Activated CD4-positive, alpha-beta T cell treated with anti-CD3 and anti-CD28 coated beads for 36 hours (primary cell): ENCODE results near the gene NECTIN4. TPM values are rescaled to one million over a fixed set of nuclear protein-coding genes. Genes with fewer than 3 reads are reported as not detected.
A peak's percentile ranks its signal among the peaks of the same experiment; 100 is the strongest.

Experiments used
- ATAC-seq: fragments of 200-7000 bp; cut with Tn5 transposase; one replicate; pipeline ENCODE4 v1.10.0; 2021; ENCODE audit warnings: mild to moderate bottlenecking, moderate library complexity
- CTCF ChIA-PET: fragments of 350-600 bp; sonication (Branson Sonifier 250); formaldehyde crosslinking; loops from one replicate; lab custom pipeline; 2021; ENCODE audit warnings: antibody characterized with exemption; lab: Charles Lee
- POLR2A ChIA-PET: fragments of 350-600 bp; sonication (Branson Sonifier 250); formaldehyde crosslinking; loops from one replicate; lab custom pipeline; 2021; ENCODE audit warnings: antibody characterized with exemption, inconsistent platforms; lab: Charles Lee
- DNase-seq: peaks from one replicate; pipeline ENCODE4 v3.0.0-alpha.2; 2020
- H3K27ac Mint-ChIP-seq: one replicate; pipeline ENCODE4 v1.8.0; 2021; ENCODE audit warnings: mixed read lengths
- H3K27me3 Mint-ChIP-seq: one replicate; pipeline ENCODE4 v1.8.0; 2021; ENCODE audit warnings: mixed read lengths
- H3K36me3 Mint-ChIP-seq: one replicate; pipeline ENCODE4 v1.8.0; 2021; ENCODE audit warnings: low read depth, mixed read lengths
- H3K4me1 Mint-ChIP-seq: one replicate; pipeline ENCODE4 v1.8.0; 2021; ENCODE audit warnings: mixed read lengths
- H3K4me3 Mint-ChIP-seq: one replicate; pipeline ENCODE4 v1.8.0; 2021; ENCODE audit warnings: mild to moderate bottlenecking, moderate library complexity, mixed read lengths
- H3K9me3 Mint-ChIP-seq: one replicate; pipeline ENCODE4 v1.8.0; 2021; ENCODE audit warnings: low read depth, mixed read lengths
- intact Hi-C, 2 experiments: fragments of 100-400 bp; cut with DNase I in 1 of 2; cut with micrococcal nuclease in 1 of 2; formaldehyde crosslinking; loops; one replicate each; pipeline versions ENCODE4 v1.14.2 to v1.15.1; 2022 to 2024; cut with DNase I, micrococcal nuclease
- total RNA-seq, 2 experiments: library from RNA; stranded (reverse); gene quantifications; one replicate each; pipeline ENCODE4 v1.2.3, GENCODE V29; 2021

The NECTIN4 gene
- total RNA-seq, 2 experiments from 2014 or later, result not detected

DNA sequence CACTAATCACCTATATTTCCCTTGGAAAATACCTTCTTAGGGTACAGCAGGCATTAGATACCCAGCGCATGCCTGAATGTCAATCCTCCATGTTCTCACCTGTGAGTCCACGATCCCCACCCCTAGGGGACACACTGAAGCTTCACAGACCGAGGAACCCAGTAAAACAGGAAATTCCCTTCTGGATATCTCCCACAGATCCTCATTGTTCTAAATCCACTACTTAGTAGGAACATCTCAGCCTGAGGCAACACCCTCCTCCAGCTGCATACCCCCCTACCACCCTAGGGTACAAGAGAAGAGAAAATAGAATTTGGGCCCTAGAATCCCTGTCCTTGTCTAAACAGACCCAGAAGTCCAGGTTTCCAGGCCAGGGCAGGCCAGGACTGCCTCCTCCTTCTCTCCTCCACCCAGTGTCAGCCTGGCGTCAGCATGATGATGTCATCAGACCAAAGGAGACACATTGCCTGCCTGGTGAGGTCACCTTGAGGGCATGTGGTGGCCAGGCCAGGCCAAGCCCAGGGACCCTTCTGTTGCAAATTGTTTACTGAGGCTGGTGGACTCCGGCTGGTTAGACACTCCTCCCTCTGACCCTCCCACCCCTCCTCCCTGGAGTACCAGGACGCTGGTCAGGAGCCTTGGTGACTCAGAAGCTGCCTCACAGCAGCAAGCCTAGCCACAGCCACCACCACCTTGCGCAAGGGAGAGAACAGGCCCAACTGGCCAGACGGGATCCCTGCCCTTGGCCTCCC lies 6.2 kb downstream of the NECTIN4 start:
- no peaks in the 10 kb centered on the region for H3K36me3 Mint-ChIP-seq
- DNase-seq (no peak), ATAC-seq (peak; percentile 67)
- H3K9me3 Mint-ChIP-seq, result no peaks in the 10 kb centered on the region
- H3K4me1 Mint-ChIP-seq, result no peaks in the 10 kb centered on the region
- CTCF ChIA-PET, result interaction anchor here (1.5 to 2.8 kb wide), 2 partner anchors 13 to 14 kb away, joined by 3 to 13 read pairs; partner anchors contain the start of genes ARHGAP30 and KLHDC9
- intact Hi-C loops, result no loop called here
- POLR2A ChIA-PET, result no interaction called here
- no peak overlapping the region for H3K27ac Mint-ChIP-seq
- H3K4me3 Mint-ChIP-seq, result no peak overlapping the region
- H3K27me3 Mint-ChIP-seq, result peaks cover 2% of the 10 kb centered on the region

DNA sequence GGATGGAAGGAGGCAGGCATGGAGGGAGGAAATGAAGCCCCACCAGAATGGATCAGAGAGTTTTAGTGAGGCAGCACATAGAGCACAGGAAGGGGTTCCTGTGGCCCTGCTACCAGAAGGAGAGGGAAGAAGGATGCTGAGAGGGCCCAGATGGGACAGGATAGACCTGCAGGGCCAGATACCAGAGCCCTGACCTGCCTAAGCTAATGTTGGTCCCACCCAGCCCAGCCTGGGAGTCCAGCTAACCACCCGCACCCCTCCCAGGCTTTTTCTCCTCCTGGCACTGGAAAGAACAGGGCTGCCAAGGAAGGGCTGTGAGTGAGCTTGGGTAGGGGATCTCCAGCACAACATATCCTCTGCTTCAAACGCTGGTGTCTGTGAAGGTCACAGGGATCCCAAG lies 6.9 kb downstream of the NECTIN4 start:
- H3K27ac Mint-ChIP-seq, result no peak overlapping the region
- no peak overlapping the region for H3K4me3 Mint-ChIP-seq
- no peaks in the 10 kb centered on the region for H3K4me1 Mint-ChIP-seq
- DNase-seq, result no peak
- no peaks in the 10 kb centered on the region for H3K9me3 Mint-ChIP-seq
- H3K36me3 Mint-ChIP-seq, result no peaks in the 10 kb centered on the region
- no peak for ATAC-seq
- ChIA-PET CTCF (interaction anchor here (0.7 to 2.8 kb wide), 3 partner anchors 13 to 245 kb away, joined by 3 to 13 read pairs (median 4); partner anchors contain the start of genes ARHGAP30 and KLHDC9), POLR2A (no interaction called here)
- H3K27me3 Mint-ChIP-seq, result peaks cover 2% of the 10 kb centered on the region
- intact Hi-C loops, result no loop called here

DNA sequence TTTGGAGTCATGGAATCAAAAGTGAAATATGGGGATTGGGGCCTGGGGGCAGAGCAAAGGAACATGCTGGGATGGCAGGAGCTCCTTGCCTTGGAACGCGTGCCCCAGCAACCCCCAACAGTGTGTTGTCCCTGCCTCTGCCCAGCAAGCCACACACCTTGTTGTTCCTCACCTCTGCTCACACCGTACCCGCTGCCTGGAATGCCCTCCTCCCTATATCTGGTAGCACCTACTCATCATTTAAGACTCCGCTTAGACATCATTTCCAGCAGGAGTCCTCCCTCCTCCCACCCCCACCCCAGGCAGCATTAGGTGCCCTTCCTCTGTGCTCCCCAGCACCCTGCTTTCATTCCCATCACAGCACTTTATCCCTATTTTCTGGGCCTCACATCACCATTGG lies 7.8 kb downstream of the NECTIN4 start:
- peaks cover 2% of the 10 kb centered on the region for H3K27me3 Mint-ChIP-seq
- no peak overlapping the region for H3K4me3 Mint-ChIP-seq
- ATAC-seq (no peak), DNase-seq (no peak)
- H3K36me3 Mint-ChIP-seq, result no peaks in the 10 kb centered on the region
- ChIA-PET POLR2A (no interaction called here), CTCF (interaction anchor here (0.6 to 3.7 kb wide), 3 partner anchors 13 to 53 kb away, joined by 3 to 21 read pairs (median 3); partner anchors contain the start of gene KLHDC9)
- no peaks in the 10 kb centered on the region for H3K9me3 Mint-ChIP-seq
- H3K27ac Mint-ChIP-seq, result peak overlapping the region; percentile 1
- no peaks in the 10 kb centered on the region for H3K4me1 Mint-ChIP-seq
- intact Hi-C loops, result no loop called here

DNA sequence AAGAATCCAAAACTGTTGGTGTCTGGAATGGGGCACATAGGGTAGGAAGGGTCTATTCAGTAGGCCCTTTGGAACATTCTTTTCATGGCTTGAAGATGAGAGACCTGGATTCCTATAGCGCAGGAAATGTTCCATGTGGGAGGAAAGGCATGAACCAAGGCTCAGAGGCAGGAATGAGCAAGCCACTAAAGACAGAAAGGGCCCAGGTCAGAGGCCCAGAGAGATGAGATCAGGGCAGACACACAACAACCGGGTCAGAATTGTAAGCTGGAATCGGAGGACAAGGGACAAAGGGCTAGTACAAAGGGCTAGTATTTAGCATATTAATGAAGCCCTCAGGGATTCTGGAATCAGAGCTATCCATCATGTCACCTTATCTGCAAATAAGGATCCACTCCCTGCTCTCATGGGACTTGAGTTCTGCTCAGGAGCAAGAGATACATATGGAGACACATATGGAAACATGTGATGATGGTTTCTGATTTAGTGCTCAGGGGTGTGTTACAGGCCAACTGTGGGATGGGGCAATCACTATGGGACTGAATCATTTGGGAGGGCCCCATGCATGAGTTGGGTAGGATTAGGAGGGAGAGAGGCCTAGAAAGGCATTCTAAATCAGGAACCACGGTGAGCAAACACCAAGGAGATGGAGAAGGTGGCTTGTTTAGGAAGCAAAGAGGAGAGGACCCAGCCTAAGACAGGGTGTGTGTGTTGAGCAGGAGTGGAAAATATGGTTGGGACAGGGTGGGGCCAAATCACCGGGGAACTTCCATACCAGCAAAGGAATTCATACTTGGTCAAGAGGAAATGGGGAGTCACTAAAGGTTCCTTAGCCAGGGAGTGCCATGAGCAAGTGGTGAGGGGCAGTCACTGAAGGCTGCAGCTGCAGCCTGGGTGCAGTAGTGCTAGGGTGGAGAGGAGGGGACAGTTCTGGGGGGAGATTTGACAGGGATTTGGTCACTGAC lies 8.6 kb downstream of the NECTIN4 start:
- no peaks in the 10 kb centered on the region for H3K36me3 Mint-ChIP-seq
- CTCF ChIA-PET, result interaction anchor here (0.5 to 3.7 kb wide), 5 partner anchors 9 to 244 kb away, joined by 3 to 21 read pairs (median 3); partner anchors contain the start of gene KLHDC9
- intact Hi-C loops, result no loop called here
- ATAC-seq (peak; percentile 47), DNase-seq (no peak)
- no peaks in the 10 kb centered on the region for H3K9me3 Mint-ChIP-seq
- H3K27me3 Mint-ChIP-seq, result peaks cover 2% of the 10 kb centered on the region
- POLR2A ChIA-PET, result no interaction called here
- peak overlapping the region; percentile 1 for H3K27ac Mint-ChIP-seq
- H3K4me1 Mint-ChIP-seq, result no peaks in the 10 kb centered on the region
- H3K4me3 Mint-ChIP-seq, result no peak overlapping the region

DNA sequence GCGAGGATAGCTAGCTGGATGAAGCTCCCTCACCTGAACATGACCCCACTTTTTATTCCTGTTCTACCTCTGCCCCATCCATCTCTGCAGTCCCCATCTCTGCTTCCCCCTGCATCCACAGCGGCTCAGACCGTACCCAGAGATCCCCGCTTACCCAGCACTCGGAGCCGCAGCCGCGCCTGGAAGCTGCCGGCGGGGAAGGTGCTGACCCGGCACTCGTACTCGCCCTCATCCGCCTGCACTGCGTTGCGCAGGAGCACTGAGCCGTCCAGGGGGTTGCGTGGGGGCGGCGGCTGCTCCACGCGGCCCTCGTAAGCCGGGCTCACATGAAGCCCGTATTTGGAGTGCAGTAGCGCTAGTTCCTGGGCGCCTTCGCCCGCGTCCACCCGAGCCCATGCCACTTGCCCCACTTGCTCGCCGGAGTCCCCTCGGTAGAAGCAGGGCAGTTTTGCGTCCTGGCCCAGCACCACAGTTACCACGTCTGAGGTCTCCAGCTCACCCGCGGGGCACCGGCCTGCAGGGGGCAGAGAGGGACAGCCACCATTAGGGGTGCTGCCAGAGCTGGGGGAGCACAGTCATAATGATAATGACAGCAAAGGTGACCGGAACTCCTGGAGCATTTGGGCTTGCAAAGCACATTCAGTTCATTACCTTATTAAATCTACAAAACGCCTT lies 9.8 kb downstream of the NECTIN4 start:
- intact Hi-C loops, result no loop called here
- ChIA-PET CTCF (interaction anchor here (0.9 to 3.7 kb wide), 3 partner anchors 10 to 33 kb away, joined by 3 to 21 read pairs (median 4); partner anchors contain the start of genes ARHGAP30, KLHDC9 and USF1), POLR2A (interaction anchor here (0.6 kb wide), 1 partner anchor 64 kb away, joined by 4 read pairs; no protein-coding TSS in a partner anchor)
- H3K9me3 Mint-ChIP-seq, result no peaks in the 10 kb centered on the region
- DNase-seq (no peak), ATAC-seq (no peak)
- no peak overlapping the region for H3K27ac Mint-ChIP-seq
- H3K4me3 Mint-ChIP-seq, result no peak overlapping the region
- no peaks in the 10 kb centered on the region for H3K36me3 Mint-ChIP-seq
- H3K4me1 Mint-ChIP-seq, result no peaks in the 10 kb centered on the region
- H3K27me3 Mint-ChIP-seq, result peaks cover 2% of the 10 kb centered on the region

DNA sequence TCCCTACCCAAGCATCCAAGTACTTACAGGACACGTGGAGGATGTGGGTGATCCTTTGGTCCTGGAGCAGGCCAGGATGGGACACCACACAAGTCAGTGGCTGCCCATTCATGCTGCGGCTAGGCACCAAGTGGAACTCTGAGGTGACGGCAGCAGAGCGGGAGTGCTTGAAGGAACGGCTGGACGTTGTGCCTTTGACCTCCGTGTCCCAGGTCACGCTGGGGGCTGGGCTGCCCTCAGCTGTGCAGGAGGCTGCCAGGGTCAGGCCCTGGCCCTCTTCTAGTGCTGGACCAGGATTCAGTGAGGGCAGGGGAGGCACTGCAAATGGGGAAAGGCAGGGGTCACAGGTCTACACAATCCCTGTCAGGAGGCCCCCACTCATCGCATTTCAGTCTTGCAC lies 11.9 kb downstream of the NECTIN4 start:
- no peak overlapping the region for H3K27ac Mint-ChIP-seq
- intact Hi-C loops, result no loop called here
- H3K9me3 Mint-ChIP-seq, result no peaks in the 10 kb centered on the region
- no peak overlapping the region for H3K4me3 Mint-ChIP-seq
- H3K4me1 Mint-ChIP-seq, result no peaks in the 10 kb centered on the region
- no peaks in the 10 kb centered on the region for H3K36me3 Mint-ChIP-seq
- no peak for ATAC-seq
- POLR2A ChIA-PET, result no interaction called here
- peaks cover 2% of the 10 kb centered on the region for H3K27me3 Mint-ChIP-seq
- CTCF ChIA-PET, result no interaction called here
- no peak for DNase-seq

DNA sequence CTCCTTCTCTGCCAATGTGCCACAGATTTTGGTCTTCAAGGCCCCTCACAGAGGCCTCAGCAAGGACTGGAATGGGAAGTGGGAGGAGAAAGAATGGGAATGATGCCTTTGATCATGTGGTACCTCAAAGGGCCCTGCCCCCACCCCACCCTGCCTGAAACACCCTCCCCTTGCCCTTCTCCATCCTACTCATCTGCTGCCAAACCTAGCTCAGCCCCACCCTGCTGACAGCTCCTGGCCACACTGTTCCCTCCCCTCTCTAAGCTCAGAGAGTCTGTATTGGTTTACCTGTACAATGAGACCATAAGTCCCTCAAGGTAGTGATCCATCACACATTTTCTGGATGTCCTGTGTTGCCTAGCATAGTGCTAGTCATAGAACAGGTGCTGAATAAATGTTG lies 12.9 kb downstream of the NECTIN4 start:
- Mint-ChIP-seq H3K4me1 (peaks cover 7% of the 10 kb centered on the region), H3K27me3 (peaks cover 2% of the 10 kb centered on the region), H3K4me3 (no peak overlapping the region), H3K27ac (no peak overlapping the region), H3K36me3 (no peaks in the 10 kb centered on the region), H3K9me3 (no peaks in the 10 kb centered on the region)
- ATAC-seq, result no peak
- intact Hi-C loops, result no loop called here
- POLR2A ChIA-PET, result interaction anchor here (0.6 kb wide), 1 partner anchor 21 kb away, joined by 3 read pairs; no protein-coding TSS in a partner anchor
- DNase-seq, result no peak
- CTCF ChIA-PET, result interaction anchor here (1.0 kb wide), 2 partner anchors 20 to 23 kb away, joined by 3 to 4 read pairs; no protein-coding TSS in a partner anchor

DNA sequence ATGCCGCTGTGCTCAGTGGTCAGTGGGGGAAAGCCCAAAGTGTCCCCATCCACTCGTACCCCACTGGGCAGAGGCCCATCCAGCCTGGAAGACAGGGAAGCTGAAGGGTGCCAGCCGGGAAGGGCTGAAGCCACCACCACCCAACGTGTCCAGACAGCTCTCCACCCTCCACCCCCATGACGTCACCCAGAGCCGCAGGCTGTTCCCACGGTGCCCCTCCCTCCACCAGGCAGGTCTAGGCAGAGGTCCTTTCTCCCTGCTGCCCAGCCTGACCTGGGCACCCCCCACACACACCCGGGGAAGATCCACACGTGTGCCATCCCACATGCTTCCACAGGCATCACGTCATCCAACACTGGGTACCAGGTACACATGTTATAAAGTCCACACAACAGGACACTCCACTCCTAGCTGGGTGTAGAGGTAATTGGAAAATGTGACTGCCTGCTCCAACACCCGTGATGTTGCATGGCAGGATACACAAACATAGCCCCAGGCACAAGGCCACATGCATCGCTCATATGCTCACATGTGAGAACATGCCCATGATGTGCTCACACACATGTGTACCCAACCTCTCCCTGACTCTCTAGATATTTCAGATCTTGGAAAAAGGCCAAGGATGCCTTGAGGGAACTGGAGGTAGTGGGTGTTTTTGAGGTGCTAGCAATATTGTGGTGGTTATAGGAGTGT lies 14.5 kb downstream of the NECTIN4 start:
- no peak overlapping the region for H3K27ac Mint-ChIP-seq
- peaks cover 2% of the 10 kb centered on the region for H3K27me3 Mint-ChIP-seq
- CTCF ChIA-PET, result no interaction called here
- no peaks in the 10 kb centered on the region for H3K36me3 Mint-ChIP-seq
- ATAC-seq (no peak), DNase-seq (no peak)
- H3K4me1 Mint-ChIP-seq, result peaks cover 22% of the 10 kb centered on the region
- POLR2A ChIA-PET, result no interaction called here
- intact Hi-C loops, result loop anchor here in 1 of 2 experiments (5.0 kb wide), 1 partner anchor 38 kb away; the partner anchor contains the start of gene TSTD1
- H3K9me3 Mint-ChIP-seq, result peaks cover 2% of the 10 kb centered on the region
- no peak overlapping the region for H3K4me3 Mint-ChIP-seq

DNA sequence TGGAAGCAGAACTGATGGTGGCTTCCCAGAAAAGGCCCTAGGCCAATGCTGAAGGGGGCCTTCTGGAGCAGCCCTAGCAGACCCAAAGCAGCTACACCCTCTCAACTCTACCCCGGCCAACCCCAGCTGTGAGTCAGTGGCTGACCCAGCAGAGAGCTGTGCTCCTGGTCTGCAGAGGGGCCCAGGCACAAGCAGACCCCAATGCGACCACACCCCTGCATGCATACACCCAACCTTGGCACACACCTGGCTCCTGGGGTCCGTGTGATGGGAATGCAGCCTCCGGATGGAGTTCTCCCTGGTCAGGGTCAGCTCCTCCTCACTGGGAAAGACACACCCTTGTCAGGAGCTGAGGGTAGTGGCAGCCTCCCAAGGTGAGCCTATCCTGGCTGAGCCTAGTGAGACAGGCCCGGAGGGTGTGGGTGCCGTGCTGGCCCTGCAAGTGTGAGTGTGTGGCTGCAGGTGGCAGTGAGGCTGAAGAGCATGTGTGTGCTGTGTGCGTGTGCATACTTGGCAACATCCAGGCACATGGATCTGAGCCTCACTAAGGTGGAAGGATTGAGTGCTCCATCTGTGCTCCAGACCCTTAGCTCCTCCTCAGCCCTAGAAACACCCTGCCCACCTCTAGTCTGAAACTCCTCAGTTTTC lies 15.8 kb downstream of the NECTIN4 start:
- ATAC-seq (no peak), DNase-seq (no peak)
- Mint-ChIP-seq H3K4me3 (no peak overlapping the region), H3K4me1 (peaks cover 23% of the 10 kb centered on the region), H3K36me3 (peaks cover 9% of the 10 kb centered on the region), H3K27ac (no peak overlapping the region), H3K27me3 (no peaks in the 10 kb centered on the region), H3K9me3 (peaks cover 2% of the 10 kb centered on the region)
- ChIA-PET CTCF (interaction anchor here (0.7 to 8.3 kb wide), 3 partner anchors 20 to 35 kb away, joined by 3 to 126 read pairs (median 3); partner anchors contain the start of genes KLHDC9 and TSTD1), POLR2A (no interaction called here)
- intact Hi-C loops, result loop anchor here in 1 of 2 experiments (5.0 kb wide), 1 partner anchor 36 kb away; the partner anchor contains the start of gene TSTD1
